Stimulated activated CD4-positive, alpha-beta T cell treated with anti-CD3 and anti-CD28 coated beads, Interleukin-1b, Interleukin-23, amount 100 ng/mL, for 24 hours (primary cell): ENCODE data around the gene MAN1C1.

ENCODE experiments used
- DNase-seq, 4 experiments: peaks; one replicate each; pipeline ENCODE4 v3.0.0-alpha.2; 2020; ENCODE audit warnings: low read depth in 4 of 4, low spot score in 1 of 4

Gene MAN1C1

GRCh38 chr1:25755475-25756125 is 139.0 kb downstream of the MAN1C1 start:
- no peak for DNase-seq

- no peak for DNase-seq
These were observed 139.6 kb downstream of the MAN1C1 start for GRCh38 chr1:25756215-25756614.

- DNase-seq, result no peak
These were observed 140.7 kb downstream of the MAN1C1 start for GRCh38 chr1:25757151-25757845.

GRCh38 chr1:25757846-25758185 is 141.2 kb downstream of the MAN1C1 start:
- DNase-seq, result no peak

GRCh38 chr1:25758466-25759070 is 142.0 kb downstream of the MAN1C1 start:
- no peak for DNase-seq

- no peak for DNase-seq
These were observed 143.6 kb downstream of the MAN1C1 start for GRCh38 chr1:25760122-25760719.

- no peak for DNase-seq
These were observed 144.3 kb downstream of the MAN1C1 start for GRCh38 chr1:25760871-25761270.

- no peak for DNase-seq
These were observed 146.9 kb downstream of the MAN1C1 start for GRCh38 chr1:25763493-25763892.

GRCh38 chr1:25765136-25765922 is 148.7 kb downstream of the MAN1C1 start:
- no peak for DNase-seq

GRCh38 chr1:25765923-25766589 is 149.5 kb downstream of the MAN1C1 start:
- no peak for DNase-seq

GRCh38 chr1:25766721-25767436 is 150.3 kb downstream of the MAN1C1 start:
- DNase-seq, result no peak

- DNase-seq, result no peak
These were observed 150.8 kb downstream of the MAN1C1 start for GRCh38 chr1:25767437-25767770.

- no peak for DNase-seq
These were observed 152.4 kb downstream of the MAN1C1 start for GRCh38 chr1:25768999-25769398.

GRCh38 chr1:25769625-25770383 is 153.2 kb downstream of the MAN1C1 start:
- DNase-seq, result no peak

GRCh38 chr1:25770541-25771220 is 154.1 kb downstream of the MAN1C1 start:
- no peak for DNase-seq

- no peak for DNase-seq
These were observed 154.9 kb downstream of the MAN1C1 start for GRCh38 chr1:25771221-25772114.

GRCh38 chr1:25772164-25772563 is 155.6 kb downstream of the MAN1C1 start:
- DNase-seq, result no peak

- DNase-seq, result no peak
These were observed 156.2 kb downstream of the MAN1C1 start for GRCh38 chr1:25772692-25773245.
